Measurements from ENCODE around the gene SLC39A1.

SLC39A1 gene

GRCh38 chr1:153976819-153977249 lies 13.5 kb upstream of the SLC39A1 start:
- DNase-seq = no peak

GRCh38 chr1:153973525-153973924 lies 10.2 kb upstream of the SLC39A1 start:
- DNase-seq = no peak

- DNase-seq = no peak
Observed at GRCh38 chr1:153973071-153973470, 9.7 kb upstream of the SLC39A1 start.

GRCh38 chr1:153970346-153970745 lies 7.0 kb upstream of the SLC39A1 start:
- no peak for DNase-seq

- DNase-seq = no peak
Observed at GRCh38 chr1:153968972-153969371, 5.6 kb upstream of the SLC39A1 start.

GRCh38 chr1:153968408-153968807 lies 5.1 kb upstream of the SLC39A1 start:
- no peak for DNase-seq

- no peak for DNase-seq
Observed at GRCh38 chr1:153968000-153968363, 4.6 kb upstream of the SLC39A1 start.

- DNase-seq = peak; percentile 98
Observed at GRCh38 chr1:153967107-153967999, 4.0 kb upstream of the SLC39A1 start, which contains the start of gene CREB3L4. Gene CREB3L4, plus strand, starts transcription at chr1:153967902. Its CDS starts 624 bp downstream, at chr1:153968526.

- DNase-seq = peak; percentile 54
Observed at GRCh38 chr1:153963850-153964331, 554 bp upstream of the SLC39A1 start.

- peak; percentile 40 for DNase-seq
Observed at GRCh38 chr1:153962088-153963029, 978 bp downstream of the SLC39A1 start.

- DNase-seq = no peak
Observed at GRCh38 chr1:153961421-153961820, 1.9 kb downstream of the SLC39A1 start.

GRCh38 chr1:153960206-153960605 lies 3.1 kb downstream of the SLC39A1 start:
- no peak for DNase-seq

- DNase-seq = no peak
Observed at GRCh38 chr1:153959454-153959853, 3.9 kb downstream of the SLC39A1 start.

GRCh38 chr1:153958961-153959260 lies 4.4 kb downstream of the SLC39A1 start:
- DNase-seq = no peak

- peak; percentile 97 for DNase-seq
Observed at GRCh38 chr1:153958111-153958960, 5.0 kb downstream of the SLC39A1 start, which contains the start of gene CRTC2. Gene CRTC2, minus strand, starts transcription at chr1:153958612. Its CDS starts 115 bp downstream, at chr1:153958497.

- peak; percentile 17 for DNase-seq
Observed at GRCh38 chr1:153957744-153958110, 5.6 kb downstream of the SLC39A1 start.

- no peak for DNase-seq
Observed at GRCh38 chr1:153956997-153957715, 6.2 kb downstream of the SLC39A1 start.

GRCh38 chr1:153954826-153955225 lies 8.5 kb downstream of the SLC39A1 start:
- no peak for DNase-seq

- no peak for DNase-seq
Observed at GRCh38 chr1:153953859-153954365, 9.4 kb downstream of the SLC39A1 start.

- DNase-seq = no peak
Observed at GRCh38 chr1:153951801-153952200, 11.5 kb downstream of the SLC39A1 start.

- no peak for DNase-seq
Observed at GRCh38 chr1:153951183-153951582, 12.2 kb downstream of the SLC39A1 start.
